SK-N-MC (cell line): ENCODE data around the gene KDM5B.
"Not testable (repeated sequence)": the region's sequence is repeated elsewhere in the genome, so short reads cannot be mapped to it uniquely, and the experiment has no call there.

Experiments
- DNase-seq: peaks from one replicate; pipeline ENCODE4 v3.0.0-alpha.2; 2011; ENCODE audit warnings: low read depth, low spot score
- H3K27ac ChIP-seq: fragments of 200-600 bp; sonication (generic); 2 replicates; pipeline ENCODE4 v1.5.1; 2016; ENCODE audit warnings: mixed run types
- H3K36me3 ChIP-seq: fragments of 200-600 bp; sonication (generic); 2 replicates; pipeline ENCODE4 v1.6.1; 2017; ENCODE audit warnings: antibody characterized with exemption, low read length, mixed read lengths; ENCODE audit not compliant: insufficient read depth
- H3K4me3 ChIP-seq: fragments of 200-600 bp; sonication (generic); 2 replicates; pipeline ENCODE4 v1.5.1; 2016
- H3K9ac ChIP-seq: fragments of 200-600 bp; sonication (generic); 2 replicates; pipeline ENCODE4 v1.8.0; 2017; ENCODE audit warnings: mixed run types, mixed read lengths; ENCODE audit not compliant: insufficient read length
- H3K9me3 ChIP-seq: fragments of 200-600 bp; sonication (generic); 2 replicates; pipeline ENCODE4 v1.6.1; 2017; ENCODE audit warnings: low read depth, mild to moderate bottlenecking, antibody characterized with exemption, low read length, moderate library complexity, mixed read lengths
- EZH2 ChIP-seq: fragments of 200-600 bp; sonication (generic); IDR thresholded peaks from one replicate; pipeline ENCODE4 v1.6.1; 2017; ENCODE audit warnings: antibody characterized with exemption
- FOXP2 ChIP-seq: optimal IDR thresholded peaks from 2 replicates; pipeline ENCODE3; 2011; ENCODE audit warnings: mild to moderate bottlenecking, moderate library complexity; ENCODE audit not compliant: insufficient read depth; ENCODE audit errors: extremely low read length, control extremely low read depth
- POLR2AphosphoS5 ChIP-seq: IDR thresholded peaks from 2 replicates; pipeline ENCODE4 v1.6.1; 2012; ENCODE audit warnings: mild to moderate bottlenecking, low read depth, low read length, borderline replicate concordance

The KDM5B gene

DNA sequence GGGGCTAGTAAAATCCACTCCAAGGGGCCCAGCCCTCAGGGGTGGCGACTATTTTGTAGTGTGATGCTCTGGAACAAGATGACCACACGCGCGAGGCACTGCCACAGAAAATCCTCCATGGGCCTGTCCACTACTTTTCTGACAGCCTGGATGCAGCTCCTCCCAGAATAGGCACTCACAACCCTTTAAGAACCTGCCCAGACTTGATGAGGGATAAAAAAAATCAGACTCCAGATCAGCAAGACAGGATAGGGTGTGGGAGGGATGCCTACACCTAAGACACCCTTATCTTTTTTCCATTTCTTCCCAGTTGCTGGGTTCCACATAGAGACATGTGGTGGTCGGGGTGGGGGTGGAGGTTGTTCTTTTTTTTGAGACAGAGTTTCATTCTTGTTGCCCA, 36.0 kb upstream of the KDM5B start:
- no peak overlapping the region for H3K9ac ChIP-seq
- H3K36me3 ChIP-seq, result no peaks in the 10 kb centered on the region
- no peaks in the 10 kb centered on the region for H3K9me3 ChIP-seq
- no peak overlapping the region for H3K27ac ChIP-seq
- TF ChIP-seq FOXP2 (no peak), POLR2AphosphoS5 (no peak), EZH2 (no peak)
- H3K4me3 ChIP-seq, result no peak overlapping the region
- DNase-seq, result no peak

DNA sequence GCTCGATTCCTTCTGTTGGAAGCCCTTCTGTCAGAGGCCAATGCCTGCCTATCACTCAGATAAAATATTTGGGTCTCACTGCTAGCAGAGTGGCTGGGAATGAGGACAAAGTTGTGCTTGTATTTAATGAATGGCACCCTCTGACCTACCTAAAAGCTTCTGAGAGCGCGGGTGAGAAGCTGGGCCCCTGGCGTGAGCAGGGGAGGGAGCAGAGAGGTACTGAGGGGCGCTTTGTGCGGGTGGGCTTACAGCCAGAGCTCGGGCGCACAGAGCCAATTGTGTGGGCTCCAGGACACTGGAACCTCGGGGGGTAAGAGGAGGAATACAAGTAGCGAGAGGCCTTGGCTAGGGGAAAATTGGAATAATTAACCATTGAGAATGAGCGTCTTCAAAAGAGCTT, 34.9 kb upstream of the KDM5B start:
- H3K9me3 ChIP-seq, result no peaks in the 10 kb centered on the region
- no peak overlapping the region for H3K9ac ChIP-seq
- no peak overlapping the region for H3K4me3 ChIP-seq
- no peak overlapping the region for H3K27ac ChIP-seq
- TF ChIP-seq POLR2AphosphoS5 (no peak), EZH2 (no peak)
- H3K36me3 ChIP-seq, result no peaks in the 10 kb centered on the region
- no peak for DNase-seq

DNA sequence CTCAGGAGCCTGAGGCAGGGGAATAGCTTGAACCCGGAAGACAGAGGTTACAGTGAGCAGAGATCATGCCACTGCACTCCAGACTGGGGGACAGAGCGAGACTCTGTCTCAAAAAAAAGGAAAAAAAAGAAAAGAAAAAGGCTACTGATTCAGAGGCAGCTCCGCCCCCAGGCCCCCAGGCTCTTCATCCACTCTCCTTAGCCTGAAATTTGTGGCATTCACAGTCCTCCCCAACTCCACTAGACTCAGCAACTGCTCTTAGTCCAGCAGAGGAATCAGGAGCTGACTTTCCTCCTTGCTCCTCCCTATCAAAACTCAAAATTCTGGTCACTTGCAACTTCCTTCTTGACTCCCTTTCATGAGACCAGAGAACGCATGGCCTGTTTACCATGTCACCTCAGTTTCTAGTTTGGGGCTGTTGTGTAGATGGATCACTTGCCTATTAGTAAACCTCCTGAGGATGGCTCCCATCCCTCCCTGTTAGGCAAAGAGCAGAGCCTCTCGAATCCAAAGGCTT, 29.6 kb upstream of the KDM5B start:
- Histone ChIP-seq H3K9ac (no peak overlapping the region), H3K36me3 (no peaks in the 10 kb centered on the region), H3K4me3 (no peak overlapping the region), H3K9me3 (no peaks in the 10 kb centered on the region), H3K27ac (no peak overlapping the region)
- DNase-seq, result no peak
- no peak for TF ChIP-seq POLR2AphosphoS5
- no peak for TF ChIP-seq FOXP2

DNA sequence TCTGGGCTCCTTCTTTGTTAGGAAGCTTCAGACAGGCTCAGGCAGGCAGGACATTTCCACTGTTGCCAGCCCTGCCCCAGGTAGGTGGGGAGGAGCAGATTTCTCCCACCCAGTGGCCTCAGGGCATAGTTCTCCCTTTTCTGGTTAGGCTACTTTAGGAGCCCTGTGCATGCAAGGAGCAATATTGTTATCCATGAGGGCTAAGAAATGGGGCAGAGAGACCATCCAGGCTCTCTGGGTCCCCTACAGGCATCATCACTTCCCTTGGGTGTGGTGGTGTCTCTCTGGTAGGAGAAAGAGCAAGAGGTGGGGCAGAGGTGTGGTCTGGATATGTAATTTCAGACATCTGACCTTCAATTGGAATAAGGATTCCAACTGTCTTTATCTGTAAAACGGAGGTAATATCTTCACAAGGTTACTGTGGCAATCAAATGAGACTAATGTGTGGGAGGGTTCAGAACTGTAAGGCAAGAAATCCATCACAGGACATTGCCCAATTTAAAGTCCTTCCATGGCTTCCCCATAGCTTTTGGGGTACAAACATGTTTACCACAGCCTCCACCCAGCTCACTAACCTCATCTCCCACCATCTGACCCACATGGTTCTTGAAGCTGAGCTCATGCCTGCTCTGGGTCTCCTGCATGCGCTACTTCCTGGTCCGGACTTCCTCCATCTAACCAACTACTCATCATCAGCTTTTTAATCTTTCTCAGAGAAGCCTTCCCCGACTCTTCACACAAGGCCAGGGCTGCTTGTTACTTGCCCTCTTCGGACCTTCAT, 28.6 kb upstream of the KDM5B start:
- TF ChIP-seq FOXP2 (no peak), EZH2 (no peak), POLR2AphosphoS5 (no peak)
- Histone ChIP-seq H3K9me3 (no peaks in the 10 kb centered on the region), H3K9ac (no peak overlapping the region), H3K4me3 (no peak overlapping the region), H3K27ac (no peak overlapping the region), H3K36me3 (no peaks in the 10 kb centered on the region)
- DNase-seq, result no peak

DNA sequence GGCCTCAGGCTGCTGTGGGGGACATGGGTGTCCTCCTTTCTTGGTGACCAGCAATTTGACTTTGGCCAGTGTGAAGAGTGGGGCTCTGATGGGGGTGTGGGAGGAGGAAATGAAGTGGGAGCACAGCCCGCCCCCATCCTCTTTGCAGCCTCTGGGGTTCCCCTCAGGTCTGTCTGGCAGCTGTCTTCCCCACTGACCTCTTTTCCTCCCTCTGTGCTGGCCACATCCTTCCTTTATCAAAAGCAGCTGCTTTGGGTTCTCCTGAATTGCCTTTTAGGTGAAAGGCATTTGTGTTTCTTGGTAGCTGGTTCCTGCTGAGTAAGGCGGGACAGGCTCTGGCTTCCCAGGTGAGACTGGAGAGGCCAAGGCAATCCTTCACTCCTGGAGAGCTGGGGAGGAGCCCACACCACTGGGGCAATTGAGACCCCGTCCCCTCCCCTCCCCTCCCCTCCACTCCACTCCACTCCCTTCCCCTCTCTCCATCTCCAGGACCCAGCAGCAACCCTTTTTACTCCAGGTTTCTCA, 27.4 kb upstream of the KDM5B start:
- no peak overlapping the region for H3K9ac ChIP-seq
- no peak for DNase-seq

DNA sequence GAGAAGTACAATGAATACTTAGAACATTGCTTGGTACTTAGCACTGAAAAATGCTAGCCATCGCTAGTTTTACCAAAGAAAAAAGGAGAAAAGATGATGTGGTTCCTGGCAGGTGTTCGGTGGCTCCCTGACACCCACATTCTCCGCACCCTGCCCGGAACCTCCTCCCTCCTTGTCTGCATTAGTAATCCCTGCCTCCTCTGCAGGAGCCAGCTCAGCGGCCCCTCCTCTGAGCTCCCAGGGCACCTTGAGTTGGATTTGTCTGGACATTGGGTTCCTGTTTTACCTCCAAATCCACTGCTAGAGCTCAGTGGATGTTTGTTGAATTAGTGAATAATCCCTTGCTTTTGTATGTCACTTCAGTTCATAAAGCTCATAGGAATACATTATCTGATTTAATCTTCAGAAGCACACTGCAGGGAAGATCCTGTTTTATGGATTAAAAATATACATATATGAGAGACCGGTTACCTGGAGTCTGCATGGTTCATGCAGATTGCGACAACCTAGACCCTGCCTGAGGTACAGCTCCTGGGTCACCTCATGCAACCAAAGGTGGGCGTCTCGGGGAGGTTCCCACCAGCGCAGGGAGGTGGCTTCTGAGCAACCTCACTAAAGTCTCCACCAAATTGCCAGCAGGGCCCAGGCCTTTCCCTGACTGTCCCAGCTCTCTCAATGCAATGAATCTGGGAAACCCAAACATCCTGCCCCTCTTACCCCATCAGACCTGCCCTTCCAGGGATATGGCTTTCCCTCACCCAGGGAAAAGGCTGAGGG, 26.7 kb upstream of the KDM5B start:
- Histone ChIP-seq H3K9ac (no peak overlapping the region), H3K4me3 (no peak overlapping the region)

More for the DNA sequence above, 27.4 kb upstream of the KDM5B start:
- no peaks in the 10 kb centered on the region for H3K9me3 ChIP-seq
- H3K36me3 ChIP-seq, result no peaks in the 10 kb centered on the region
- H3K27ac ChIP-seq, result no peak overlapping the region
- H3K4me3 ChIP-seq, result no peak overlapping the region
- TF ChIP-seq POLR2AphosphoS5 (no peak), FOXP2 (no peak), EZH2 (no peak)

DNA sequence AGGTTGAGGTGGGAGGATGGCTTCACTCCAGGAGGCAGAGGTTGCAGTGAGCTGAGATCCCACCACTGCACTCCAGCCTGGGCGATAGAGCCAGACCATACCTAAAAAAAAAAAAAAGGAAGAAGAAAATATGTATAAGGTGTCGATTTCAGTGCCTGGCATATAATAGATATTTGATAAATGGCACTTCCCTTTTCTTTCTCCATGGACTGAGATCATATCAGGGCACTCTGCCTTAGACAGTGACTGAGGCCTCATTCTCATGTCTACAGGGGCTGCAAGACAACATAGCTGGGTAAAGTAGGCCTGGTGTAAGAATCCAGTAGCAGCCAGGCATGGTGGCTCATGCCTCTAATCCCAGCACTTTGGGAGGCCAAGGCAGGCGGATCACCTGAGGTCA, 23.7 kb upstream of the KDM5B start:
- DNase-seq, result no peak
- Histone ChIP-seq H3K4me3 (no peak overlapping the region), H3K9me3 (no peaks in the 10 kb centered on the region), H3K36me3 (no peaks in the 10 kb centered on the region), H3K9ac (no peak overlapping the region), H3K27ac (no peak overlapping the region)
- TF ChIP-seq FOXP2 (no peak), POLR2AphosphoS5 (no peak), EZH2 (no peak)

More for the DNA sequence above, 26.7 kb upstream of the KDM5B start:
- Histone ChIP-seq H3K36me3 (no peaks in the 10 kb centered on the region), H3K9me3 (no peaks in the 10 kb centered on the region), H3K27ac (no peak overlapping the region)
- DNase-seq, result no peak
- TF ChIP-seq EZH2, result no peak
- TF ChIP-seq POLR2AphosphoS5, result no peak

DNA sequence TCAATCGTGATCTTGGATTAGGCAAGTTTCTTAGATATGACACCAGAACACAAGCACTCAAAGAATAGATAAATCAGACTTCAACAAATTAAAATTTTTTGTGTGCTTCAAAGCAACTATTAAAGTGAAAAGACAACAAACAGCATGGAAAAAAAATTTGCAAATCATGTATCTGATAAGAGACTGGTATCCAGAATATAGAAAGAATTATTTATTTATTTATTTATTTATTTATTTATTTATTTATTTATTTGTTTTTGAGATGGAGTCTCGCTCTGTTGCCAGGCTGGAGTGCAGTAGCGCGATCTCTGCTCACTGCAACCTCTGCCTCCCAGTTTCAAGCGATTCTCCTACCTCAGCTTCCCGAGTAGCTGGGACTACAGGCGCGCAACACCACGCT, 21.0 kb upstream of the KDM5B start:
- H3K4me3 ChIP-seq, H3K36me3 ChIP-seq, H3K27ac ChIP-seq, DNase-seq, H3K9ac ChIP-seq, H3K9me3 ChIP-seq: not testable (repeated sequence)
